Measurements from ENCODE around the gene AGR2. TPM values are rescaled to one million over a fixed set of nuclear protein-coding genes. Genes with fewer than 3 reads are reported as not detected.
"Not testable (repeated sequence)": the region's sequence is repeated elsewhere in the genome, so short reads cannot be mapped to it uniquely, and the experiment has no call there.

Gene AGR2
- total RNA-seq, result not detected
- long read RNA-seq, result 0 reads

DNA sequence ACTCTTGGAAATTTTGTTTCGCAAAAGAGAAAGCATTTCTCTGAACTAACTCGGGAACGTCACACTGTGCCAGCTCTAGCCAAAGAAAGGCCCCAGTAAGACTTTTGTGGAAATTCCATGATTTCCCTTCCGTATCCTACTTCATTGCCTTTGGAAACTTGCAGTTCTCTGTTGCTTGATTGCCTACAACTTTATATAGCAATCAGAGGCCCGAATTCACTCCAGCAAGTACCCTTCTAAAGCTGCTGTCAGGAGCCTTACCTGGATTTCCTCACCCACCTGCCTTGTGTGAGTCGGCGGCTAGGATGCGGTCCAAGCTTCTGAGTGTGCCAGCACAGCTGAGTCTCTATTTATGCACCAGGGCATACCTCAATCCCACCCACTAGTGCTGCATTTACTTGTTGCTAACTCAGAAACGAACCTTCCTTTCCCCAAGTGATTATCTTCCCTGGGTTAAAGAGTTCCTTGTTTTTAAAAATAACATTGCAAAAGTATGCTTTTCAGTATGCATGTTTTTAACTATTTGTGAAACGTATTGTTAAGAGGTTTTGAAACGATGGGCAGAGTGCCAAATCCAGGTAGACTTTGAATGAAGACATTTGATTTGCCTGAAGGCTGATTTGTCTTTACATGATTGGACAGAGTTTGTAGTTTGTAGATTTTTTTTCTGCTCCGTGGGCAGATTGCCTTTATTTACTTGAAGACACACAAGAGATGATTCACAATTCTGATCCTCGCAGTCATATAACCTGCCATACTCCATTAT is at the start of gene AGR2:
AGR2 (minus strand) TSS at position 326 of the 766 bp plus-strand sequence. CDS start 3,203 bp downstream, outside the sequence.
- Histone ChIP-seq H3K4me1 (no peaks in the 10 kb centered on the region), H3K27ac (replicated peaks) (no peak within 1 kb of the TSS), H3K4me3 (no peak within 1 kb of the TSS), H3K9me3 (replicated peaks) (no peaks in the 10 kb centered on the region), H3K36me3 (no peaks in the 10 kb centered on the region), H3K27me3 (ENCODE audit: low read depth) (no peaks in the 10 kb centered on the region)
- TF ChIP-seq CTCF (IDR thresholded peaks at IDR 0.05; ENCODE audit: borderline replicate concordance), result no peak
- no peak for DNase-seq
- intact Hi-C loops (cut with micrococcal nuclease), result loop anchor here (10.0 kb wide), 1 partner anchor 110 kb away; no protein-coding TSS in a partner anchor

DNA sequence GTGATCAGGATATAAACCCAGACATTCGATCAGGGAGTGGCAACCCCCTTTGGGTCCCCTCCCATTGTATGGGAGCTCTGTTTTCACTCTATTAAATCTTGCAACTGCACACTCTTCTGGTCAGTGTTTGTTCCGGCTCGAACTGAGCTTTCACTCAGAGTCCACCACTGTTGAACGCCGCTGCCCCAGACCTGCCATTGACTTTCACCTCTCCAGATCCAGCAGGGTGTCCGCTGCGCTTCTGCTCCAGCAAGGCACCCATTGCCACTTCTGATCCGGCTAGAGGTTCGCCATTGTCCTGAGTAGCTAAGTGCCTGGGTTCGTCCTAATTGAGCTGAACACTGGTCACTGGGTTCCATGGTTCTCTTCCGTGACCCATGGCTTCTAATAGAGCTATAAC is 48.4 kb upstream of the AGR2 start:
- H3K4me1 ChIP-seq; intact Hi-C loops (cut with micrococcal nuclease); DNase-seq; H3K27me3 ChIP-seq (ENCODE audit: low read depth); H3K36me3 ChIP-seq; H3K27ac ChIP-seq (replicated peaks); H3K9me3 ChIP-seq (replicated peaks); H3K4me3 ChIP-seq: not testable (repeated sequence)

DNA sequence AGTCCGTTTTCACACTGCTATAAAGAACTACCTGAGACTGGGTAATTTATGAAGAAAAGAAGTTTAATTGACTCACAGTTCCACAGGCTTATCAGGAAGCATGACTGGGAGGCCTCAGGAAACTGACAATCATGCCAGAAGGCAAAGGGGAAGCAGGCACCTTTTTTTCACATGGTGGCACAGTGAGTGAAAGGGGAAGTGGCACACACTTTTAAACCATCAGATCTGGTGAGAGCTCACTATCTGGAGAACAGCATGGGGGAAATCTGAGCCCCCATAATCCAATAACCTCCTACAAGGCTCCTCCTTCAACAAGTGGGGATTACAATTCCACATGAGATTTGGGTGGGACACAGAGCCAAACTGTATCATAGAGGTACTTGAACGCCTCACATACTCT is 47.0 kb upstream of the AGR2 start:
- peaks cover 6% of the 10 kb centered on the region for H3K27me3 ChIP-seq (ENCODE audit: low read depth)
- DNase-seq, result no peak
- no peaks in the 10 kb centered on the region for H3K36me3 ChIP-seq
- intact Hi-C loops (cut with micrococcal nuclease), result no loop called here
- no peak for TF ChIP-seq CTCF (IDR thresholded peaks at IDR 0.05; ENCODE audit: borderline replicate concordance)
- no peaks in the 10 kb centered on the region for H3K4me1 ChIP-seq
- H3K4me3 ChIP-seq, result no peak overlapping the region
- H3K27ac ChIP-seq (replicated peaks), result no peak overlapping the region
- no peaks in the 10 kb centered on the region for H3K9me3 ChIP-seq (replicated peaks)

DNA sequence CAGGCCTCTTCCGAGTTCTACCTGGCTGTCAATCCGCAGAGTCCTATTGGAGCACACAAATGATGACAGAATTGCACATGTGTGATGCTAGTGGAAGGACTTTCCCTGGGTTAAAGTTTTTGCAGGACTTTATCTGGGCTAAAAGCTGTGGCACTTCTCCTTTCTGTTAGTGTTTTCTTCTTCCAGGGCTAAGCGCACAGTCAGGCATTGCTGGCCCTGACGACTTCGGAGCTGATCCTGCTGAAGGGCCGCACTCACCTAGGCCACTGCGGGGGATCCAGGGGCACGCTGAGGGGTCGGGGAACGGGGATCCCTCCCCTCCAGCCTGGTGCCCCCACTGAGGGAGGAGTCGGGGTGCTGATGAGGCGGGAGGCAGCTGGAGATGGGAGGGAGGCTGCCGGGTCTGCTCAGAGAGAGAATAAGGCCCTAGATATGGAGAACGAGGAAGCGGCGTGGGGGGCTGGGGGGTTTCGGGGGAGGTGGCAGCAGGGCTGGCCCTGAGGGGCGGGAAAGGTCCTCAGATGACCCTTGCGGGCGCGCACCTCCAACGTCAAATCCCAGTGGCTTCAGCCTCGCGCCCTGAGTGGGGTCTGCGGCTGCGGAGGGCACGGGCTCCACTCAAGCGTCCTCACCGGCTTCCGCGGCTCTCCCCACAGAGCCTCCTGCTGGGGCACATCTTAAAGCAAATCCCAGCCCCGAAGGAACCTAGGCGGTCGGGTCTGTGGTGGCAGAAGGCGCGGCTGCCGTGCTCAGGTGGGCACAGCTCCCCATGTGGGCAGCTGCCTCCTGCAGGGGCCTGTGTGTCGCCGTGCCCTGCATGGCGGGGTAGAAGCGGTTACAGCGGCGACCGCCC is 46.0 kb upstream of the AGR2 start:
- Histone ChIP-seq H3K27me3 (ENCODE audit: low read depth) (peaks cover 6% of the 10 kb centered on the region), H3K4me1 (no peaks in the 10 kb centered on the region), H3K4me3 (no peak overlapping the region), H3K36me3 (no peaks in the 10 kb centered on the region), H3K9me3 (replicated peaks) (no peaks in the 10 kb centered on the region), H3K27ac (replicated peaks) (no peak overlapping the region)
- intact Hi-C loops (cut with micrococcal nuclease), result no loop called here
- DNase-seq, result no peak
- TF ChIP-seq CTCF (IDR thresholded peaks at IDR 0.05; ENCODE audit: borderline replicate concordance), result no peak

DNA sequence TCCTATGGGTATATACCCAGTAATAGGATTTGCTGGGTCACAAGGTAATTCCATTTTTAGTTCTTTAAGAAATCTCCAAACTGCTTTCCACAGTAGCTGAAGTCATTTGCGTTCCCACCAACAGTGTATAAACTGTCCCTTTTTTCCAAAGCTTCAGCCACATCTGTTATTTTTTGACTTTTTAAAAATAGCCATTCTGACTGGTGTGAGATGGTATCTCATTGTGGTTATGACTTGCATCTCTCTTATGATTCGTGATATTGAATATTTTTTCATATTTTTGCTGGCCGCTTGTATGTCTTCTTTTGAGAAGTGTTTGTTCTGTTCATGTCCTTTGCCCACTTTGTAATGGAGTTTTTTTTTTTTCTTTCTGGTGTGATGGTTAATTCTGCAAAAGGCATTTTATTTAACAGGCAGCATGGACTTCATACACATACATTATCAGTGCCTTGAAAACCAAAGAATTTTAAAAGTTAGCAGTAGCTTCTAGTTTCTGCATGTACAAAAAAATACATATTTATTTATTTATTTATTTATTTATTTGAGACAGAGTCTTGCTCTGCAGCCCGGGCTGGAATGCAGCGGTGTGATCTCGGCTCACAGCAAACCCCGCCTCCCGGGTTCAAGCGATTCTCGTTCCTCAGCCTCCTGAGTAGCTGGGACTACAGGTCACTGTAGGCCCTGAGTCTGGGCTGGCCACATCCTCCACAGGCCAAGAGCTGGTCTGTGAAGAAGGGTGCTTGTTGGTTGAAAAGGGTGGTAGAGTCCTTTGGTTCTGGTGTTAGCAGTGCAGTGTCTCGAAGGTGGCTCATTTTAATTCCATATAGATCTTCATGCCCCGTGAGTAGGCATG is 44.7 kb upstream of the AGR2 start:
- TF ChIP-seq CTCF (IDR thresholded peaks at IDR 0.05; ENCODE audit: borderline replicate concordance), result no peak
- Histone ChIP-seq H3K36me3 (no peaks in the 10 kb centered on the region), H3K4me1 (no peaks in the 10 kb centered on the region), H3K27me3 (ENCODE audit: low read depth) (peaks cover 6% of the 10 kb centered on the region), H3K4me3 (no peak overlapping the region), H3K9me3 (replicated peaks) (no peaks in the 10 kb centered on the region), H3K27ac (replicated peaks) (no peak overlapping the region)
- DNase-seq, result no peak
- intact Hi-C loops (cut with micrococcal nuclease), result no loop called here

All from left ventricle myocardium inferior (tissue), 1 donor.